Right kidney (tissue), 1 donor: ENCODE data around the gene MYO15A.

ENCODE experiments used
- DNase-seq: peaks from one replicate; pipeline ENCODE4 v3.0.0-alpha.2; 2016

The MYO15A gene

GRCh38 chr17:18224053-18224386, 115.5 kb downstream of the MYO15A start:
- no peak for DNase-seq

- DNase-seq: peak; percentile 37
Observed at GRCh38 chr17:18224387-18225120, 116.0 kb downstream of the MYO15A start.

- DNase-seq: peak; percentile 75
Observed at GRCh38 chr17:18225121-18225641, 116.6 kb downstream of the MYO15A start, which contains the start of gene LLGL1. Gene LLGL1, plus strand, starts transcription at chr17:18225635. Its CDS starts 48 bp downstream, at chr17:18225683.

- peak; percentile 70 for DNase-seq
Observed at GRCh38 chr17:18225642-18226283, 117.2 kb downstream of the MYO15A start.

GRCh38 chr17:18226284-18226945, 117.9 kb downstream of the MYO15A start:
- no peak for DNase-seq

GRCh38 chr17:18227635-18228034, 119.1 kb downstream of the MYO15A start:
- no peak for DNase-seq

GRCh38 chr17:18228176-18228682, 119.7 kb downstream of the MYO15A start:
- no peak for DNase-seq

GRCh38 chr17:18229254-18229653, 120.7 kb downstream of the MYO15A start:
- no peak for DNase-seq
